GM21619 (cell line): ENCODE results near the gene ZNF280B.
"Not testable (repeated sequence)": the region's sequence is repeated elsewhere in the genome, so short reads cannot be mapped to it uniquely, and the experiment has no call there.

Experiments used
- ATAC-seq: cut with Tn5 transposase; IDR thresholded peaks from one replicate; pipeline ENCODE4 v1.9.1; 2021; ENCODE audit not compliant: unreplicated experiment

Gene ZNF280B

DNA sequence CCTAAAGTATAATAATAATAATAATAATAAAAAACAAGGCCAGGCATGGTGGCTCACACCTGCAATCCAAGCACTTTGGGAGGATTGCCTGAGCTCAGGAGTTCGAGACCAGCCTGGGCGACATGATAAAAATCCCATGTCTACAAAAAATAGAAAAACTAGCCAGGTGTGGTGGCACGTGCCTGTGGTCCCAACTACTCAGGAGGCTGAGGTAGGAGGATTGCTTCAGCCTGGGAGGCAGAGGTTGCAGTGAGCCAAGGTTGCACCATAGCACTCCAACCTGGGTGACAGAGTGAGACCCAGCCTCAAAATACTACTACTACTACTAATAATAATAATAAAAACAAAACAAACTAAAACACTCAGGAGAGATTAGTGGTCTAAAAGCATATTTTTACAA lies 27.1 kb upstream of the ZNF280B start:
- ATAC-seq, result no peak

- ATAC-seq, result no peak
Measured at GRCh38 chr22:22534604-22535415, 26.3 kb upstream of the ZNF280B start.

DNA sequence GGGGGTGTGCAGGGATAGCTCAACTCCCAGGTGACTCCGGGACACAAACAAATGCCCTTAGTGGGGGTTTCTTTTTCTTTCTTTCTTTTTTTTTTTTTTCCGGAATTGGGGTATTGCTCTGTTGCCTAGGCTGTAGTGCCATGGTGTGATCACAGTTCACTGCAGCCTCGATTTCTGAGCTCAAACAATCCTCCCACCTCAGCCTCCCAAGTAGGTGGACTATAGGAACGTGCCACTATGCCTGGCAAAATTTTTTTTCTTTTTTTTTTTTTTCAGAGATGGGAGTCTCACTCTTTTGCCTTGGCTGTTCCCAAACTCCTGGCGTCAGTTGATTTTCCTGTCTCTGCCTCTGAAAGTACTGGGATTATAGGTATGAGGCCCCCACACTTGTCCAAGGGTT lies 25.3 kb upstream of the ZNF280B start:
- ATAC-seq, result no peak

GRCh38 chr22:22533417-22533816 lies 24.9 kb upstream of the ZNF280B start:
- ATAC-seq, result no peak

GRCh38 chr22:22532547-22533071 lies 24.1 kb upstream of the ZNF280B start:
- ATAC-seq, result not testable (repeated sequence)

- no peak for ATAC-seq
Measured at GRCh38 chr22:22531770-22532546, 23.4 kb upstream of the ZNF280B start.

DNA sequence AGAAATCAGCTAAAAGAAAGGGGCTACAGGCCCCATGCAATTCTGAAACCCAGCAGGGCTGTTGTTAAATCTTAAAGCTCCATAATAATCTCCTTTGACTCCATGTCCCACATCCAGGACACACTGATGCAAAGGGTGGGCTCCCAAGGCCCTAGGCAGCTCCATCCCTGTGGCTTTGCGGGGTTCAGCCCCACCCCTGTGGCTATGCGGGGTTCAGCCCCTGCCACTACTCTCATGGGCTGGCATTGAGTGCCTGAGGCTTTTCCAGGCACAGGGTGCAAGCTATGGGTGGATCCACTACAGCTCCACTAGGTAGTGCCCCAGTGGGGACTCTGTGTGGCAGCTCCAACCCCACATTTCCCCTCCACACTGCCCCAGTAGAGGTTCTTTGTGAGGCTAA lies 20.2 kb upstream of the ZNF280B start:
- no peak for ATAC-seq

DNA sequence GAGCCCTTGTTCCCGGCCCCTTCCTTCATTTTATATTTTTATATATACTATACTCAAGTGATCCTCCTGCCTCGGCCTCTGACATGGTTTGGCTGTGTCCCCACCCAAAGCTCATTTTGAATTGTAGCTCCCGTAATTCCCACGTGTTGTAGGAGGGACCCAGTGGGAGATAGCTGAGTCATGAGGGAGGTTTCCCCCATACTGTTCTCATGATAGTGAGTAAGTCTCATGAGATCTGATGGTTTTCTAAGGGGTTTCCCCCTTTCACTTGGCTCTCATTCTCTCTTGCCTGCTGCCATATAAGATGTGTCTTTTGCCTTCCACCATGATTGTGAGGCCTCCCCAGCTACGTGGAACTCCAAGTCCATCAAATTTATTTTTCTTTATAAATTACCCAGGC lies 18.8 kb upstream of the ZNF280B start:
- no peak for ATAC-seq

DNA sequence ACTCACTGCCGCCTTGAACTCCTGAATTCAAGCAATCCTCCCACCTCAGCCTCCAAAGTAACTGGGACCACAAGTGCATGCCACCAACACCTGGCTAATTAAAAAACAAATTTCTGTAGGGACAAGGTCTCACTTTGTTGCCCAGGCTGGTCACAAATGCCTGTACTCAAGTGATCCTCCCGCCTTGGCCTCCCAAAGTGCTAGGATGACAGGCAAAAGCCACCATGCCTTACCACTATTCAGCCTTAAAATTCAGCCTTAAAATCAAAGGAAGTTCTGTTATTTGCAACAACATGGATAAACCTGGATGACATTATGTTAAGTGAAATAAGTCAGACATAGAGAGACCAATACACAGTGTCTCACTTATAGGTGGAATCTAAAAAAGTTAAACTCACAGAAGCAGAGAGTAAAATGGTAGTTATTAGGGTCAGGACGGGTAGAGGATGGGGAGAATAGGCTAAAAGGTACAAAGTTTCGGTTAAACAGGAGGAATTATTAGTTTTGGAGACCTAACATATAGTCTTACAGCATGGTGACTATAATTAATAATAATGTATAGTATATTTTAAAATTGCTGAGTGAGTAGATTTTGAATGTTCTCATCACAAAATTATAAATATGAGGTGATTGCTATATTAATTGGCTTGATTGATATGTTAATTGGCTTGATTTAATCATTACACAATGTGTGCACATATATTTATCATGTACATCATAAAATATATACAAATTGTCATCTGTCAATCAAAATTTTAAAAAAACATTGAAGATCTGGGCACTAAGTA lies 17.8 kb upstream of the ZNF280B start:
- ATAC-seq, result no peak

- no peak for ATAC-seq
Measured at GRCh38 chr22:22523494-22523893, 15.0 kb upstream of the ZNF280B start.

DNA sequence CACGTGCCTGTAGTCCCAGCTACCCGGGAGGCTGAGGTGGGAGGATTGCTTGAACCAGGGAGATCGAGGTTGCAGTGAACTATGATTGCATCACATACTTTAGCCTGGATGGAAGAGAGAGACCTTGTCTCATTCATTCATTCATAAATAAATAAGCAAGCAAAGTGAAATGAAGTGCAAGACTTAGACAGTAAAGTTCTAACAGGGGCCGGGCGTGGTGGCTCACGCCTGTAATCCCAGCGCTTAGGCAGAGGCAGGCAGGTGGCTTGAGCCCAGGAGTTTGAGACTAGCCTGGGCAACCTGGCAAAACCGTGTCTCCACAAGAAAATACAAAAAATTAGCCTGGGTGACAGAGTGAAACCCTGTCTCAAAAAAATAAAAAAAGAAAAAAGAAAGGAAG lies 13.1 kb upstream of the ZNF280B start:
- no peak for ATAC-seq

DNA sequence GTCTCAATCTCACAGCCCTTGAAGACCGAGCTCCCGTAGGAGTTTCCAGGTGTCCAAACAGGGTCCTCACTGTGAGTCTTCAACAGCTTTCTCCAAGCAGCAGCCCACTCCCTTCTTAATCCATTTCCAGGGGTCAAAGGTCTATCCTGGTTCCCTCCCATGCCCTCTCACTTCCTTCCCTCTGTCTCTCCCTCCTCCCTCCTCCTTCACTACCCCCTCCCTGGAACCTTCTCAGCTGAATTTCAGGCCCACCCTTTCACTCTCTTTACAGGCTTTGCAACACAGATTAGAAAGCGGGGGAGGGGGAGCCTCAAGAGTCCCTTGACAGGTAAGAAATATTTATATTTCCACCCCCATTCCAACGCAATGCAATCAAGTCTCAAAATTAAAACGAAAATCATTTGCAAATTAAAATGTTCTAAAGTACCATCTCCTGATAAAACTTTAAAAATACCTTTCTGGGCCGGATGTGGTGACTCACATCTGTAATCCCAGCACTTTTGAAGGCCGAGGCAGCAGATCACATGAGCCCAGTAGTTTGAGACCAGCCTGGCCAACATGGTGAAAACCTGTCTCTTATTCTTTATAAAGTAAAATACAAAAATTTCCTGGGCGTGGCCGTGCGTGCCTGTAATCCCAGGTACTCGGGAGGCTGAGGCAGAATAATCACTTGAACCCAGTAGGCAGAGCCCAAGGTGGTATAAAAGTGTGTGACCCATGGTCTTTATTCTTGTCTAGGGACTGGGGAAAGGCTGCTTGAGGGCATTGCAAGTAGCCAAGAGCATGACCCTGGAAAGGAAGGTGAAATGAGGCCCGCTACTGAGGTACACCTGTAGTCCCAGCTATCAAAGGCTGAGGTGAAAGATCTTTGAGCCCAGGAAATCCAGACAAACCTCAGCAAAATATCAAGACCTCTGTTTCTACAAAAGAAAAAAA lies 12.4 kb upstream of the ZNF280B start:
- no peak for ATAC-seq

GRCh38 chr22:22520020-22520656 lies 11.6 kb upstream of the ZNF280B start, which contains the start of gene ZNF280A:
ZNF280A (minus strand) TSS chr22:22520270; CDS start chr22:22515630, 4,640 bp downstream.
- ATAC-seq, result no peak

- no peak for ATAC-seq
Measured at GRCh38 chr22:22519591-22519990, 11.0 kb upstream of the ZNF280B start.

GRCh38 chr22:22516992-22517391 lies 8.4 kb upstream of the ZNF280B start:
- ATAC-seq, result no peak

GRCh38 chr22:22515890-22516289 lies 7.3 kb upstream of the ZNF280B start:
- no peak for ATAC-seq

DNA sequence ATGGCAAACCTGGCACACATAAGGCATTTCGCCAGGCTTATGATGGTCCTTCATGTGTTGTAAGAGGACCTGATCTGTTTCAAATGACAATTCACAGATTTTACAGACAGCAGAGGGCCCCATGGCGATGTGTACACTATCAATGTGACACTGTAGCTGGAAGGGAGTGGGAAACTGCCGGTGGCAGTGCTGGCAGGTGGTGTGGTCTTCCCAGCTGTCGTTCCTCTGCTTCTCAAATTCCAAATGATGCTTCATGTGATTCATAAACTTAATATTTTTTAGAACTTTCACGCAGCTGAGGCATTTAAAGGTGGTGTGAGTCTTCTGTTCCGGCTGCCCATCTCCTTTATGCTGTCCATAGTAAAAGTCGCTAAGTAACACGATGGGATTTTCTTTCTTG lies 5.9 kb upstream of the ZNF280B start:
- not testable (repeated sequence) for ATAC-seq

DNA sequence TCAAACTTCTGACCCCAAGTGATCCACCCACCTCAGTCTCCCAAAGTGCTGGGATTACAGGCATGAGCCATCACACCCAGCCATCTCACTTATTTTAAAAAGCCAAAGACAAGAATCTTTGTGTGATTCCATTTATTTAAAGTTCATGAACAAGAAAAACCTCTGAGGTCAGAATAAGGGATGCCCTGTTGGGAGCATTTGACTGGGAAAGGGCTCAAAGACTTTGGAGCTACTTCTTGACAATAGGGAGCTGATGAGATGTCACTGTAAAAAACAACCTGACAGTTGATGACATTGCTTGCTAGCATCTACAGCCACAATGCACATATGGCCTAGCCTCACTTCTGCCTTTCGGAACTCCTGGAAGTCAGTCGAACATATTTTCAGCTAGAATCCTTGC lies 5.1 kb upstream of the ZNF280B start:
- no peak for ATAC-seq

GRCh38 chr22:22512951-22513350 lies 4.4 kb upstream of the ZNF280B start:
- ATAC-seq, result no peak

GRCh38 chr22:22510833-22511232 lies 2.3 kb upstream of the ZNF280B start:
- not testable (repeated sequence) for ATAC-seq
